ENCODE measurements around the gene ASXL1. TPM values are rescaled to one million over a fixed set of nuclear protein-coding genes. Genes with fewer than 3 reads are reported as not detected.
"Not testable (repeated sequence)": the region's sequence is repeated elsewhere in the genome, so short reads cannot be mapped to it uniquely, and the experiment has no call there.

ASXL1 gene
- total RNA-seq, 1 donor from 2014 or later = 142 TPM

- Mint-ChIP-seq H3K27ac (no peak overlapping the region), H3K4me3 (no peak overlapping the region), H3K4me1 (peaks cover 9% of the 10 kb centered on the region), H3K9me3 (no peaks in the 10 kb centered on the region), H3K36me3 (ENCODE audit: low read depth) (peaks cover 42% of the 10 kb centered on the region), H3K27me3 (no peaks in the 10 kb centered on the region)
- no peak for DNase-seq
- intact Hi-C loops (cut with micrococcal nuclease) = no loop called here
Measured at GRCh38 chr20:32327087-32327681, 30.9 kb upstream of the ASXL1 start.

- DNase-seq = no peak
- intact Hi-C loops (cut with micrococcal nuclease) = loop anchor here (5.0 to 10.0 kb wide), 3 partner anchors 37 to 325 kb away; no protein-coding TSS in a partner anchor
- no peaks in the 10 kb centered on the region for H3K9me3 Mint-ChIP-seq
- peaks cover 34% of the 10 kb centered on the region for H3K4me1 Mint-ChIP-seq
- no peak overlapping the region for H3K27ac Mint-ChIP-seq
- H3K4me3 Mint-ChIP-seq = no peak overlapping the region
- H3K36me3 Mint-ChIP-seq (ENCODE audit: low read depth) = peaks cover 59% of the 10 kb centered on the region
- H3K27me3 Mint-ChIP-seq = no peaks in the 10 kb centered on the region
Measured at GRCh38 chr20:32329817-32330554, 28.1 kb upstream of the ASXL1 start.

GRCh38 chr20:32330555-32330897 is 27.6 kb upstream of the ASXL1 start:
- Mint-ChIP-seq H3K4me3 (no peak overlapping the region), H3K27me3 (no peaks in the 10 kb centered on the region), H3K27ac (no peak overlapping the region), H3K4me1 (peaks cover 35% of the 10 kb centered on the region), H3K9me3 (no peaks in the 10 kb centered on the region), H3K36me3 (ENCODE audit: low read depth) (peaks cover 60% of the 10 kb centered on the region)
- intact Hi-C loops (cut with micrococcal nuclease) = loop anchor here (5.0 to 10.0 kb wide), 3 partner anchors 37 to 324 kb away; no protein-coding TSS in a partner anchor
- DNase-seq = no peak

- H3K4me1 Mint-ChIP-seq = peaks cover 35% of the 10 kb centered on the region
- H3K4me3 Mint-ChIP-seq = peak overlapping the region; percentile 4
- H3K36me3 Mint-ChIP-seq (ENCODE audit: low read depth) = peaks cover 56% of the 10 kb centered on the region
- no peak for DNase-seq
- H3K9me3 Mint-ChIP-seq = no peaks in the 10 kb centered on the region
- no peaks in the 10 kb centered on the region for H3K27me3 Mint-ChIP-seq
- intact Hi-C loops (cut with micrococcal nuclease) = loop anchor here (1.0 to 10.0 kb wide), 7 partner anchors 23 to 322 kb away; no protein-coding TSS in a partner anchor
- H3K27ac Mint-ChIP-seq = peak overlapping the region; percentile 90
Measured at GRCh38 chr20:32332614-32333013, 25.5 kb upstream of the ASXL1 start.

GRCh38 chr20:32333181-32333987 is 24.7 kb upstream of the ASXL1 start:
- intact Hi-C loops (cut with micrococcal nuclease) = loop anchor here (1.0 to 10.0 kb wide), 7 partner anchors 22 to 321 kb away; no protein-coding TSS in a partner anchor
- Mint-ChIP-seq H3K9me3 (no peaks in the 10 kb centered on the region), H3K36me3 (ENCODE audit: low read depth) (peaks cover 56% of the 10 kb centered on the region), H3K4me1 (peaks cover 35% of the 10 kb centered on the region), H3K27ac (peak overlapping the region; percentile 90), H3K27me3 (no peaks in the 10 kb centered on the region), H3K4me3 (peak overlapping the region; percentile 40)
- DNase-seq = peak; percentile 62

- no peaks in the 10 kb centered on the region for H3K27me3 Mint-ChIP-seq
- H3K27ac Mint-ChIP-seq = peak overlapping the region; percentile 90
- peaks cover 53% of the 10 kb centered on the region for H3K36me3 Mint-ChIP-seq (ENCODE audit: low read depth)
- peaks cover 35% of the 10 kb centered on the region for H3K4me1 Mint-ChIP-seq
- peak; percentile 70 for DNase-seq
- intact Hi-C loops (cut with micrococcal nuclease) = loop anchor here (1.0 to 10.0 kb wide), 7 partner anchors 21 to 321 kb away; no protein-coding TSS in a partner anchor
- no peaks in the 10 kb centered on the region for H3K9me3 Mint-ChIP-seq
- H3K4me3 Mint-ChIP-seq = peak overlapping the region; percentile 40
Measured at GRCh38 chr20:32333988-32334885, 23.9 kb upstream of the ASXL1 start.

- H3K9me3 Mint-ChIP-seq = no peaks in the 10 kb centered on the region
- no peaks in the 10 kb centered on the region for H3K27me3 Mint-ChIP-seq
- intact Hi-C loops (cut with micrococcal nuclease) = loop anchor here (10.0 kb wide), 1 partner anchor 318 kb away; no protein-coding TSS in a partner anchor
- peaks cover 32% of the 10 kb centered on the region for H3K36me3 Mint-ChIP-seq (ENCODE audit: low read depth)
- DNase-seq = peak; percentile 65
- no peak overlapping the region for H3K4me3 Mint-ChIP-seq
- peak overlapping the region; percentile 4 for H3K27ac Mint-ChIP-seq
- H3K4me1 Mint-ChIP-seq = peaks cover 33% of the 10 kb centered on the region
Measured at GRCh38 chr20:32336918-32337347, 21.2 kb upstream of the ASXL1 start.

GRCh38 chr20:32337937-32338661 is 20.0 kb upstream of the ASXL1 start:
- Mint-ChIP-seq H3K36me3 (ENCODE audit: low read depth) (peaks cover 26% of the 10 kb centered on the region), H3K4me3 (no peak overlapping the region), H3K27ac (no peak overlapping the region), H3K27me3 (no peaks in the 10 kb centered on the region), H3K9me3 (no peaks in the 10 kb centered on the region), H3K4me1 (peaks cover 23% of the 10 kb centered on the region)
- no peak for DNase-seq
- intact Hi-C loops (cut with micrococcal nuclease) = loop anchor here (10.0 kb wide), 1 partner anchor 317 kb away; no protein-coding TSS in a partner anchor

GRCh38 chr20:32338665-32339064 is 19.5 kb upstream of the ASXL1 start:
- H3K36me3 Mint-ChIP-seq (ENCODE audit: low read depth) = peaks cover 25% of the 10 kb centered on the region
- no peak overlapping the region for H3K27ac Mint-ChIP-seq
- no peaks in the 10 kb centered on the region for H3K27me3 Mint-ChIP-seq
- H3K4me3 Mint-ChIP-seq = no peak overlapping the region
- peaks cover 19% of the 10 kb centered on the region for H3K4me1 Mint-ChIP-seq
- intact Hi-C loops (cut with micrococcal nuclease) = loop anchor here (10.0 kb wide), 1 partner anchor 316 kb away; no protein-coding TSS in a partner anchor
- no peaks in the 10 kb centered on the region for H3K9me3 Mint-ChIP-seq
- no peak for DNase-seq

GRCh38 chr20:32339116-32339515 is 19.0 kb upstream of the ASXL1 start:
- peaks cover 14% of the 10 kb centered on the region for H3K4me1 Mint-ChIP-seq
- no peak overlapping the region for H3K4me3 Mint-ChIP-seq
- no peaks in the 10 kb centered on the region for H3K9me3 Mint-ChIP-seq
- H3K27me3 Mint-ChIP-seq = no peaks in the 10 kb centered on the region
- no peak for DNase-seq
- no peak overlapping the region for H3K27ac Mint-ChIP-seq
- H3K36me3 Mint-ChIP-seq (ENCODE audit: low read depth) = peaks cover 20% of the 10 kb centered on the region
- intact Hi-C loops (cut with micrococcal nuclease) = loop anchor here (10.0 kb wide), 1 partner anchor 316 kb away; no protein-coding TSS in a partner anchor

- H3K9me3 Mint-ChIP-seq; H3K4me1 Mint-ChIP-seq; H3K27ac Mint-ChIP-seq; H3K4me3 Mint-ChIP-seq; intact Hi-C loops (cut with micrococcal nuclease); H3K36me3 Mint-ChIP-seq (ENCODE audit: low read depth); H3K27me3 Mint-ChIP-seq; DNase-seq: not testable (repeated sequence)
Measured at GRCh38 chr20:32341053-32341452, 17.1 kb upstream of the ASXL1 start.

- Mint-ChIP-seq H3K4me3 (no peak overlapping the region), H3K27me3 (no peaks in the 10 kb centered on the region), H3K9me3 (no peaks in the 10 kb centered on the region), H3K36me3 (ENCODE audit: low read depth) (no peaks in the 10 kb centered on the region), H3K27ac (no peak overlapping the region), H3K4me1 (no peaks in the 10 kb centered on the region)
- DNase-seq = no peak
- intact Hi-C loops (cut with micrococcal nuclease) = no loop called here
Measured at GRCh38 chr20:32343439-32343838, 14.7 kb upstream of the ASXL1 start.
